PFSK-1 (cell line): ENCODE results near the gene APC2.

Source experiments
- POLR2AphosphoS5 ChIP-seq: IDR thresholded peaks from 2 replicates; pipeline ENCODE4 v1.6.1; 2012; ENCODE audit warnings: low read depth, mild to moderate bottlenecking, control low read depth, low read length, moderate library complexity
- SIN3A ChIP-seq: IDR thresholded peaks from 2 replicates; pipeline ENCODE4 v1.6.1; 2012; ENCODE audit warnings: mild to moderate bottlenecking, low read length, moderate library complexity, borderline replicate concordance; ENCODE audit not compliant: insufficient read depth
- TAF1 ChIP-seq: IDR thresholded peaks from 2 replicates; pipeline ENCODE4 v1.6.1; 2012; ENCODE audit warnings: low read length, control low read depth, borderline replicate concordance; ENCODE audit not compliant: insufficient read depth
- TF ChIP-seq, protein P1 (sequence below), 2 experiments: IDR thresholded peaks; 2 replicates each; pipeline versions ENCODE4 v1.6.1 to v1.8.0; 2011 to 2012; ENCODE audit warnings: low read depth in 2 of 2, low read length in 2 of 2, control low read depth in 1 of 2, inconsistent platforms in 1 of 2, mild to moderate bottlenecking in 1 of 2, moderate library complexity in 1 of 2; ENCODE audit not compliant: insufficient read depth in 1 of 2

DNA sequence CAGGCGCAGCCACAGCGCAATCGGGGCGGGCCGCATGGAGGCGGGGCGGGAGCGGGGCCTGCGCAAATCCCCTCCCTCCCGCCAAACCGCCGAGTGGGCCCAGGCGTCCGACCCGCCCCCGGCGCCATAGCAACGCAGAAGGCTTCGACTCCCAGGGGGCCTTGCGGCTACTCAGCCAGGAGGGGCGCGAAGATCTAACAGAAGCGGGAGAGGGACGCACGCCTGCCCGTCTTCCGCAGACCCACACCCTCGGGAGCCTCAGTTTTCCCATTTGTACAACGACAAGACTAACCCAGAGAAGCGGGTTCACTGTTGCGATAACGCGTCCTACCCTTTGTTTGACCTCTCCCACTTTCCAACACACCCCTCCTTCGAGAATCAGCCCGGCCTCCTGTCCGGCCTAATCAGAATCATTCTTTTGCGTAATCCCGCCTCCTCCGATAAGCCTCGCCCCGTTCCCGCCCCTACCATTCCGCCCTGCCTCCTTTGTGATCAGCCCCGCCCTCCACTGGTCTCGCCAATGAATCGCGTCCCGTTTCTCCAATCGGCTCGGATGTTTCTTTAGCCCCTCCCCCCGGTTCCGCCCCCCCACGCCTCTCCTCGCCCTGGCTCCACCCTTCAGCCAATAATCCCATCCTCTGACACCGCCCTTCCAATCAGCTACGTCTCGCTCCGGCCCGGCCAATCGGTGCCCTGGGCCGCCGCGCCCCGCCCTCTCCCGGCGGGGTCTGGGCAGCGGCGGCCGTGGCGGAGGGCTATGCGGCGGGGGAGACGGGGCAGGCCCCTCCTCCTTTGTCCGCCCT is 40.6 kb downstream of the APC2 start, which contains the start of gene PCSK4:
- TF ChIP-seq SIN3A (peak; percentile 89; the same call in 1 of the 2 replicates), TAF1 (no peak), POLR2AphosphoS5 (no peak)
- TF ChIP-seq, protein P1, sequence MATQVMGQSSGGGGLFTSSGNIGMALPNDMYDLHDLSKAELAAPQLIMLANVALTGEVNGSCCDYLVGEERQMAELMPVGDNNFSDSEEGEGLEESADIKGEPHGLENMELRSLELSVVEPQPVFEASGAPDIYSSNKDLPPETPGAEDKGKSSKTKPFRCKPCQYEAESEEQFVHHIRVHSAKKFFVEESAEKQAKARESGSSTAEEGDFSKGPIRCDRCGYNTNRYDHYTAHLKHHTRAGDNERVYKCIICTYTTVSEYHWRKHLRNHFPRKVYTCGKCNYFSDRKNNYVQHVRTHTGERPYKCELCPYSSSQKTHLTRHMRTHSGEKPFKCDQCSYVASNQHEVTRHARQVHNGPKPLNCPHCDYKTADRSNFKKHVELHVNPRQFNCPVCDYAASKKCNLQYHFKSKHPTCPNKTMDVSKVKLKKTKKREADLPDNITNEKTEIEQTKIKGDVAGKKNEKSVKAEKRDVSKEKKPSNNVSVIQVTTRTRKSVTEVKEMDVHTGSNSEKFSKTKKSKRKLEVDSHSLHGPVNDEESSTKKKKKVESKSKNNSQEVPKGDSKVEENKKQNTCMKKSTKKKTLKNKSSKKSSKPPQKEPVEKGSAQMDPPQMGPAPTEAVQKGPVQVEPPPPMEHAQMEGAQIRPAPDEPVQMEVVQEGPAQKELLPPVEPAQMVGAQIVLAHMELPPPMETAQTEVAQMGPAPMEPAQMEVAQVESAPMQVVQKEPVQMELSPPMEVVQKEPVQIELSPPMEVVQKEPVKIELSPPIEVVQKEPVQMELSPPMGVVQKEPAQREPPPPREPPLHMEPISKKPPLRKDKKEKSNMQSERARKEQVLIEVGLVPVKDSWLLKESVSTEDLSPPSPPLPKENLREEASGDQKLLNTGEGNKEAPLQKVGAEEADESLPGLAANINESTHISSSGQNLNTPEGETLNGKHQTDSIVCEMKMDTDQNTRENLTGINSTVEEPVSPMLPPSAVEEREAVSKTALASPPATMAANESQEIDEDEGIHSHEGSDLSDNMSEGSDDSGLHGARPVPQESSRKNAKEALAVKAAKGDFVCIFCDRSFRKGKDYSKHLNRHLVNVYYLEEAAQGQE (IDR thresholded peaks at IDR 0.05; ENCODE audit: insufficient read depth in 1 of 2, low read depth in 2 of 2, low read length in 2 of 2): no peak
